DMS 273 (cell line): ENCODE results near the gene PLEKHG4.

Source experiments
- DNase-seq: peaks from one replicate; lab custom pipeline; 2025; ENCODE audit not compliant: unreplicated experiment; lab: John Stamatoyannopoulos, UW

Gene PLEKHG4

GRCh38 chr16:67259705-67260104 is 19.6 kb upstream of the PLEKHG4 start:
- DNase-seq: no peak

- DNase-seq: peak; percentile 85
These were observed 18.8 kb upstream of the PLEKHG4 start for GRCh38 chr16:67260426-67261063.

GRCh38 chr16:67263201-67263600 is 16.1 kb upstream of the PLEKHG4 start:
- DNase-seq: no peak

DNA sequence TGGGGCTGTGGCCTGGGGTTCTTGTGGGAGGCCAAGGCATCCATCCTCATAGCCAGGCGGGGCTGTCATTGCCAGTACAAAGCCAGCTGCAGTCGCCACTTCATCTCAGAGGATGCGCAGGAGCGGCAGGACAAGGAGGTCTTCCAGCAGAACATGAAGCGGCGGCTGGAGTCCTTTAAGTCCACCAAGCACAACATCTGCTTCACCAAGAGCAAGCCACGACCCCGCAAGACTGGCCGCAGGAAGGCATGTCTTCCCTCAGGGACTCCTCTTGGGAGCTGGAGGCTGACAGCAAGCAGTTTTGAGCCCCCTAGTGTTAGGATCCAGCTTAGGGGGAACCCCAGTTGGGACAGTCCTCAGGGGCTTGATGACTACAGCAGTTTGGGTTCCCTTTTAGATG is 15.1 kb upstream of the PLEKHG4 start:
- peak; percentile 35 for DNase-seq

- DNase-seq: no peak
These were observed 14.5 kb upstream of the PLEKHG4 start for GRCh38 chr16:67264866-67265265.

DNA sequence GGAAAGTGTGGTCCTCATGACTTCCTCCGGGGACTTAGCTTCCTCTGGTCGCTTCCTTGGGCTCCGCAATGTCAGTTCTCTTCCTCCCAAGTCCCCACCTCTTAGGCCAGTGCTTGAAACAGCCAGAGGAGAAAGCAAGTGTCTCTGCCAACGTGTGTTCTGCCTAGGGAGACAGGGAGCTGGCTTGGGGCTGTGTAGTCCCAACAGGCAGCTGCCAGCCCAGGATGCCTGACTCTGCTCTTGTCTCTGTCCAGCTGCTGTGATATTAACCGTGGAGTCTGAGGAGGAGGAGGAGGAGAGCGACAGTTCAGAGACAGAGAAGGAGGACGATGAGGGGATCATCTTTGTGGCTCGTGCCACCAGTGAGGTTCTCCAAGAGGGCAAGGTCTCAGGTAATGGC is 13.5 kb upstream of the PLEKHG4 start:
- peak; percentile 31 for DNase-seq

DNA sequence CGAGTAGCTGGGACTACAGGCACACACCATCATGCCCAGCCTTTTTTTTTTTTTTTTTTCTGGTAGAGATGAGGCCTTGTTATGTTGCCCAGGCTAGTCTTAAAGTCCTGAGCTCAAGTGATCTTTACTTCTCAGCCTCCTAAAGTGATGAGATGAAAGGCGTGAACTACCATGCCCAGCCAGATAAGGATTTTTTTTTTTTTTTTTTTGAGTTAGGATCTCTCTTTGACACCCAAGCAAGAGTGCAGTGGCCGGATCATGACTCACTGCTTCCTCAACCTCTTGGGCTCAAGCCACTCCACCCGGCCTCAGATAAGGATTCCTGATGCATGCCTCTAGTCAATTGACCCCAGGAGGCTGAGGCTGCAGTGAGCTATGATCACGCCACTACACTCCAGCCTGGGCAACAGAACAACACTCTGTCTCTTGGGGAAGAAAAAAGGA is 11.2 kb upstream of the PLEKHG4 start:
- DNase-seq: no peak

GRCh38 chr16:67269766-67270165 is 9.6 kb upstream of the PLEKHG4 start:
- DNase-seq: no peak

GRCh38 chr16:67270931-67271338 is 8.4 kb upstream of the PLEKHG4 start:
- DNase-seq: no peak

GRCh38 chr16:67271446-67271845 is 7.9 kb upstream of the PLEKHG4 start:
- no peak for DNase-seq

DNA sequence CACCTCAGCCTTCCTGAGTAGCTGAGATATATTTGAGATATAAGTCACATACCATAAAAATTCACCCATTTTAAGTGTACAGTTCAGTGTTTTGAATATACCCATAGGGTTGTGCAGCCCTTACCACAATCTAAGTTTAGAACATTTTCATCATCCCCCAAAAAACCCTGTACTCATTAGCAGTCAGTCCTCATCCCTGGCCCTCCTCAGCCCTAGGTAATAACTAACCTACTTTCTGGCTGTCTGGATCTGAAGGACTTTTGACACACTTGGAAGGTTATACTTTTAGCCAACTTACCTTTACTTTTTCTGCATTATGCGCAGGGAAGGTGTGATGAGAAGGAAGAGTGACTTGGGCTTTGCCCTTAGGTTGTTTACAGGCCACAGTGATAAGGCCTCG is 4.0 kb upstream of the PLEKHG4 start:
- DNase-seq: no peak

DNA sequence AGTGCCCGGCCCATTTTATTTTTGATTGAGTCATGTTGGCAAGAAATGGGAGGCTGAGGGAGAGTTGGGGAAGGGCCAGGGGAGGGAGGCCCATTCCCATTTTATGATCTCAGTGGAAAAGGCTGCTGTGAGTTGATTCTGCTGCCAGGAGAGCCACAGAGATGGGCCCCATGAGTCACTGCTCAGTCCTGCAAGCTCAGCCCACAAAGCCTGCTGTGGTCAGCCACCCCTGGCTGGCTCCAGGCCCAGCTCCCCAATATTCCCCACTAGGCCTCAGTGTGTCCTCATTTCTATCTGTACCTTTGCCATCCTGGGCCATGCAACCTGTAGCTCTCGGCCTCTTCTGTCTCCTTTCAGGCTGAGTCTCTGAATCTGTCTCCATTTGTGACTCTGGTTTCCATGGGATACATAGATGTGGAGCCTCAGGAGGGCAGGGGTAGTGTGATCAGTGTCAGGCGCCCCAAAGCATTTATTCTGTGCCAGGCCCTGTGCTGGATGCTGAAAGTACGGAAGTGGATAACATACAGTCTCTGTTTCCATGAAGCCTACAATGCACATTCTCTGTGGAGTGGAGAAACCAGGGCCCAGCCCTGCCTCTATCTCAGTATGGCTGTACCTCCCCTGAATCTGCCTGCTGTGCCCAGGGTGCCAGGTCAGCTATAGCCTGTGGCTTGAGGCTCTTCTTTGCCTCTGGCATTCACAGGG is 1.9 kb upstream of the PLEKHG4 start:
- no peak for DNase-seq

DNA sequence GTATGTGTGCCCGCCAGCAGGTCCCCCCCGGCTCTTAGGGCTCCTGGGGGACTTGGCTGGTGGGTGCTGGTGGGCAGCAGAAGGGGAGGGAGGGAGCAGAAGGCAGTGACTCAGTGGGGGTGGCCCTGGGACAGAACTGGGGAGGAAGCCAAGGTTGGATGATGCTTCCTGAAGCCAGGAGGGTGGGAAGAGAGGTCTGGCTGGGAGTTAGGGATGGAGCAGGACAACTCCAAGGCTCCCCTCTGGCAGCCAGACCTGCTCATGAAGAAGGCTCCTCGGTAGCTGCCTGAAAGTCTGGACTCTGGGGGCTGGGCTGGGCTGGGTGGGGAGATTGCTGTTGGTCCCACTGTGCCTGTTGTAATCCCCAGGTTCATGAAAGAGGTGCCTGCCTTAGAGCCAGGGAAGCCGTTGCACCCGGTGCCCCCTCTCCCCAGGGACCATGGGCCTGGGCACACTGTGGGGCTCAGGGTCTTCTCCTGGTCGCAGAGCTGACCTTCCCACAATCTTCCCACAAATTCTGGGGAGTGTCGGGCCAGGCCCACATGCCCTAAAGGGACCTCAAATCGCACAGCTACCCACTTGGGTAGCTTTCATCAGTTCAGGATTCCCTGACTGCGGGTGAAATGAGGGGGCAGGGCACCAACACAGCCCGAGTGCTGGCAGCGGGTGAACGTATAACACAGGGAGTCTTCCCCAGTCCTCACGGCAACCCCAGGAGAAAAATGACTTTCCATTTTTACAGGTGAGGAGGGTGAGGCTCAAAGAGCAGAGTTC is 1.1 kb upstream of the PLEKHG4 start:
- DNase-seq: peak; percentile 65

DNA sequence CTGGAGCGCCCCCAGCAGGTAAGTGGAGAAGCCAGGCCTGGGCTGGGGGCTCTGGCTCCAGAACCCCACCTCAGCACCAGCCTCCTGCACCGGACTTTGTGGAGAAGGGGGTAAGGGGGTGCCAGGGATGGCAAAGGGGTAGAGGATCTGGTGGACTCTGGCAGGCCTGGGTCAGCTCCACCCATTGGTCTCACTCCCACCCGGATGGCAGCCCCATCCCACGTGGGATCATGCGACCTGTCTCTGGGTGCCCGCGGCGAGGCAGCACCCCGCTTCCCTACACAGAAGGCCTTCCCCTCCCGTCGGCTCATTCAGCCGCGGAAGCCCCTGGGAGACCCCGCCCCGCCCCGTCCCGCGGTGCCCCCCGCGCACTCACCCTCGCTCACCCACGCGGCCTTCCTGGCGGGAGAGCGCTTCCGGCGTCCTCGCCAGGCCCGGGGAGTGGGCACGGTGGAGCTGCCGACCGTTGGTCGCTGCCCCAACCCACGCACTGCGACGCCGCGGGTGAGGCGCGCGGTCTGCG is 498 bp upstream of the PLEKHG4 start:
- peak; percentile 71 for DNase-seq

DNA sequence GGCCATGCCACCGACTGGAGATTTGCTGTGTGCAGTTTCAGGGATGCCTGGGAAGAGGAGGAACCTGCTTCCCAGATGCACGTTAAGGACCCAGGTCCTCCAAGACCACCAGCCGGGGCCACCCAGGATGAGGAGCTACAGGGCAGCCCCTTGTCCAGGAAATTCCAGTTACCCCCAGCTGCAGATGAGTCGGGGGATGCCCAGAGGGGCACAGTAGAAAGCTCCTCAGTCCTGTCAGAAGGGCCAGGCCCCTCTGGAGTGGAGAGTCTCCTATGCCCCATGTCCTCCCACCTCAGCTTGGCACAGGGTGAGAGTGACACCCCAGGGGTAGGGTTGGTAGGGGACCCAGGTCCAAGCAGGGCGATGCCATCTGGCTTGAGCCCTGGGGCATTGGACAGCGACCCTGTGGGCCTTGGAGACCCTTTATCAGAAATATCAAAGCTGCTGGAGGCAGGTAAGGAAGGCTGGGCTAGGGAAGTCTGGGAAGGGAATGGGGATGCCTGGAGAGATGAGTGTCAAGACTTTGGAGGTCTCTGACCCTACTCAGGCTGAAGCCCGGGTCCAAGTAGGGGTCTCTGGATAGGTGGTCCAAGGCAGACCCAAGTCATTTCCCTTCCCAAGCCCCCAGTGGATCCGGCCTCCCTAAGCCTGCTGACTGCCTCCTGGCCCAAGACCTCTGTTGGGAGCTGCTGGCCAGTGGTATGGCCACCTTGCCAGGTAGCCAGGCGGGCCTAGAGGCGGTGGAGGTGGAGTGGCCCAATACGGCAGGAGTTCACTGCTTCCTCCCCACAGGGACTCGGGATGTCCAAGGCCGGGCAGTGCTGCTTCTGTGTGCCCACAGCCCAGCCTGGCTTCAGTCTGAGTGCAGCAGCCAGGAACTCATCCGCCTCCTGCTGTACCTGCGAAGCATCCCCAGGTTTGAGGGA is 1.0 kb downstream of the PLEKHG4 start:
- DNase-seq: no peak

DNA sequence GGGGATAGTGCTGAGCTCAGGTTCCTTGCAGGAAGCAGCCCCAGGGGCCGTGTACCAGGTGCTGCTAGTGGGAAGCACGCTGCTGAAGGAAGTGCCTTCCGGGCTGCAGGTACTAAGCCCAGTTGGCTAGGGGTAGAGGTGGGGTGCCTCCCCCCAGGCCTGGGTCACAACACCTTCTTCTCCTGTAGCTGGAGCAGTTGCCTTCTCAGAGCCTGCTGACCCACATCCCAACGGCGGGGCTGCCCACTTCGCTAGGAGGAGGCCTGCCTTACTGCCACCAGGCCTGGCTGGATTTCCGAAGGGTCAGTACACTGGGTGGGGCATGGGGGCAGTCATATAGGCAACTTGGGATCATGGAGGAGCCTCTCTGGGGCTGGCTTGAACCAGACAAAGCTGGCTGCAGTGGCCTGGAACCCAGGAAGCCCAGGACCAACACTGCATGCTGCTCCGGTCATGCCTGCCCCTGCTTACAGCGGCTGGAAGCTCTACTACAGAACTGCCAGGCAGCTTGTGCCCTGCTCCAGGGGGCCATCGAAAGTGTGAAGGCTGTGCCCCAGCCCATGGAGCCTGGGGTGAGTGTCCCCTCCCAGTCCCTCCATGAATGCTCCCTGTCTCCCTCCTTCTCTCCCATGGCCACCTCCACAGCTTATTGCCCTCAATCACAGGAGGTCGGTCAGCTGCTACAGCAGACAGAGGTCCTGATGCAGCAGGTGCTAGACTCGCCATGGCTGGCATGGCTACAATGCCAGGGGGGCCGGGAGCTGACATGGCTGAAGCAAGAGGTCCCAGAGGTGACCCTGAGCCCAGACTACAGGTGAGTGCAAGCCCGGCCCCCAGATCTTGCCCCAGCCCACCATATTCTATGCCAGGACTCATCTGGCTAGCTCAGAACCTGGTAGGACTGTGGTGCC is 2.5 kb downstream of the PLEKHG4 start:
- DNase-seq: no peak

GRCh38 chr16:67282447-67282805 is 3.1 kb downstream of the PLEKHG4 start:
- DNase-seq: no peak

DNA sequence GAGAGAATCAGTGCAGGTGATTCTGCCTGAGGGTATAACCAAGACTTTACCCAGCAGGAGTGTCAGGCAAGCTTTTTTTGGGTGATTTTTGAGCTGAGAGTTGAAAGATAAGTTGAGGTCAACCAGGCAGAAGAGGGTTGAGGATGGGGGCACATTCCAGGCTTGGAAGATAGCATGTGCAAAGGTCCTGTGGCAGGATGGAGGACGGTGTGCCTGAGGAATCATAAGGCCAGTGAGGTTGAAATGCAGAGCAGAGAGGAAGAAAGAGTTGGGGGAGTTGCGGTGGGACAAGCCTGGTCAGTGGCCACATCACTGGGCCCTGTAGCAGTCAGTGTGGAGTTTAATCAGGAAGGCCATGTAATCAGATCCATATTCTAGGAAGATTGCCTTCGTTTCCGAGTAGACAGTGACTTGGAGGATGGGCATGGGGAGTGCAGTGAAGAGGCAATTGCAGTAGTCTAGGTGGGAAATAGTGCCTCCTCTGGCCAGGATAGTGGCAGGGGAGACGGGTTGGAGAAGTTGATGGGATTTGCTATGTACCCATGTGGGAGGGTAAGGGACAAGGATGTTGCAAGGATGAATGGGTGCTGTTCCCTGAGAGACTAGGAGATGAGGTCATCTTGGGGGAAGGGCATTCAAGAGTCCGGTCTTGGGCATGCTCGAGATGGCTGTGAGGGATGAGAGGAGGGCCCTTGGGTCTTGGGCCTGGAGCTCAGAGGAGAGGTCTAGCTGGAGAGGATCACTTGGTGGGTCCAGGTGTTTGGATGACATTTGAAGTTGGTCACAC is 3.9 kb downstream of the PLEKHG4 start:
- no peak for DNase-seq
